Measurements from ENCODE around the gene AIPL1.

AIPL1 gene

GRCh38 chr17:6435968-6436367, 1.0 kb upstream of the AIPL1 start:
- TF ChIP-seq CTCF (IDR thresholded peaks at IDR 0.05): peak; percentile 78
- no peak for TF ChIP-seq ZFX (IDR thresholded peaks at IDR 0.05; ENCODE audit: borderline replicate concordance)

GRCh38 chr17:6430769-6431168, 4.2 kb downstream of the AIPL1 start:
- TF ChIP-seq ZFX (IDR thresholded peaks at IDR 0.05; ENCODE audit: borderline replicate concordance) (no peak), CTCF (IDR thresholded peaks at IDR 0.05) (peak; percentile 37)
- H3K27ac ChIP-seq: no peak overlapping the region

More at GRCh38 chr17:6435968-6436367, 1.0 kb upstream of the AIPL1 start:
- H3K27ac ChIP-seq: no peak overlapping the region

GRCh38 chr17:6429266-6429665, 5.7 kb downstream of the AIPL1 start:
- H3K27ac ChIP-seq: no peak overlapping the region
- TF ChIP-seq CTCF (IDR thresholded peaks at IDR 0.05): no peak
- no peak for TF ChIP-seq ZFX (IDR thresholded peaks at IDR 0.05; ENCODE audit: borderline replicate concordance)

- no peak overlapping the region for H3K27ac ChIP-seq
- TF ChIP-seq ZFX (IDR thresholded peaks at IDR 0.05; ENCODE audit: borderline replicate concordance) (no peak), CTCF (IDR thresholded peaks at IDR 0.05) (no peak)
Observed at GRCh38 chr17:6428207-6428965, 6.5 kb downstream of the AIPL1 start.

GRCh38 chr17:6427279-6427781, 7.6 kb downstream of the AIPL1 start:
- no peak overlapping the region for H3K27ac ChIP-seq
- TF ChIP-seq ZFX (IDR thresholded peaks at IDR 0.05; ENCODE audit: borderline replicate concordance) (no peak), CTCF (IDR thresholded peaks at IDR 0.05) (peak; percentile 13)

GRCh38 chr17:6426356-6427101, 8.4 kb downstream of the AIPL1 start:
- TF ChIP-seq ZFX (IDR thresholded peaks at IDR 0.05; ENCODE audit: borderline replicate concordance): no peak
- peak; percentile 0; the same call in 1 of the 2 replicates for TF ChIP-seq CTCF (IDR thresholded peaks at IDR 0.05)
- H3K27ac ChIP-seq: no peak overlapping the region

- TF ChIP-seq CTCF (IDR thresholded peaks at IDR 0.05) (no peak), ZFX (IDR thresholded peaks at IDR 0.05; ENCODE audit: borderline replicate concordance) (no peak)
Observed at GRCh38 chr17:6425407-6425806, 9.5 kb downstream of the AIPL1 start.

More at GRCh38 chr17:6425407-6425806, 9.5 kb downstream of the AIPL1 start:
- H3K27ac ChIP-seq: no peak overlapping the region

Measured in 22Rv1 (cell line).